NCI-H187 treated with DMSO at 0.1 percent for 48 hours (cell line): ENCODE results near the gene CRTC1.

Experiments
- DNase-seq: peaks from one replicate; lab custom pipeline; 2025; lab: John Stamatoyannopoulos, UW

CRTC1 gene

DNA sequence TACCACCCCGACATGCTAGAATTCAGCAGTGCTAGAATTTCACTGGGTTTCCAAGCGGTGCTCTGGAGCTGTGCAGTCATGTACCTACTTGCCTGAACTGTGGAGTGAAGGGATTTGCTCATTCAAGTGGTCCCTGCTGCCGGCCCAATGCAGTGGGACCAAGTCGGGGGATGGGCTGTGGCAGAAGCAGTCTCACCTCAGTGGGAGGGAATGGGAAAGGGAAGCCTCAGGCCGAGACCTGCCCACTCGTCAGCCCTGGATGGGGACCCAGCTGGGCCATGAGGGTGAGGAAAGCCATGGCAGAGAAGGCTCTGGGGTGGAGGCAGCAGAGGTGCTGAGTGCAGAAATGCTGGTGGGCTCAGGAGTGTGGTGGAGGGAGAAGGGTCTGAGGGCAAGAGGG is 31.7 kb upstream of the CRTC1 start:
- DNase-seq: no peak

DNA sequence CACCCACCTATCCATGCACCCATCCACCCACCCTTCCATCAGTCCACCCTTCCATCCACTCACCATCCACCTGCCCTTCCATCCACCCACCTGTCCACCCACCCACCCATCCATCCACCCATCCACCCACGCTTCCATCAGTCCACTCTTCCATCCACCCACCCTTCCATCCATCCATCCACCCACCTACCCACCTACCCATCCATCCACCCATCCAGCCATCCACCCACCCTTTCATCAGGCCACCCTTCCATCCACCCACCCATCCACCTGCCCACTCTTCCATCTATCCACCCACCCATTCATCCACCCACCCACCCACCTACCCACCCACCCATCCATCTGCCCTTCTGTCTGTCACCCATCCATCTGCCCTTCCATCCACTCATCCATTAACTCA is 29.6 kb upstream of the CRTC1 start:
- DNase-seq: no peak

DNA sequence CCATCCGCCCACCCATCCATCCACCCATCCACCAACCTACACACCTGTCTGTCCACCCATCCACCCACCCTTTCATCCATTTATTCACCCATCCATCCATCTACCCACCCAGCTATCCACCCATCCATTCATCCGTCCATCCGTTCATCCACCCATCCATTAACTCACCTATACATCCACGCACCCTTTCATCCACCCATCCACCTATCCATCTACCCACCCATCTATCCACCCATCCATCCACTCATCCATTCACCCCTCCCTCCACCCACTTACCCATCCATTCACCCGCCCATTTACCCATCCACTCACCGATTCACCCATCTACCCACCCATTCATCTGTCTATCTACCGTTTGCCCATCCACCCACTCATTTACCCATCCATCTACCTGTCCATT is 29.0 kb upstream of the CRTC1 start:
- no peak for DNase-seq

DNA sequence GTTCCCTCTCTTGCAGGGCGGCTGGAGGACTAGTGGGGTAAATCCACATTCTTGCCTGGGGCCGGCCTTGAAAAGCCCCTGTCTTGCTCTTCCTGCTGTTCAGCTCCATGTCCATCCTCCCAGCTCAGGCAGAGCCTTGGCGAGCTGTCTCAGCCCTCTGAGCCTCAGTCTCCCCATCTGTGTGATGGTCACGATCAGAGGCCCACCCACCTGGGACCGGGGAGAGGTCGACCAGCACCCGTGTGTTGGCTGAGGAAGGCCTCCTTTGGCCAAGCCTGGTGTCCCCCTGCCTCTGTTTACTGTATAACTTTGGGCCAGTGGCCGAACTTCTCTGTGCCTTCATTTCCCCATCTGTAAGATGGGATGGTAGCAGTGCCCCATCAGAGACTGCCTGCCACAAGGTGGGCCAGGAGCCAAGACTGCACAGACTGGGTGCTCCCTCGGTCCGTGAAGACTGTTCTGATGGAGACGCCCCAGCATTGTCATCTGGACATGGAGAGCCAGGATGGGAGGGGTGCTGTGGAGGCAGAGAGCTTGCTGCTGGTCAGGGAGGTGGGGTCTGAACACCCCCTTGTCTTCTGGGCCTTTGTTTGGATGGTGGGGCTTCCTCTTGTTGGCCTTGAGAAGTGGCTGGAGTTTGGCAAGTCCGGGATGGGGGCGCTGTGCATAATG is 28.2 kb upstream of the CRTC1 start:
- DNase-seq: no peak

DNA sequence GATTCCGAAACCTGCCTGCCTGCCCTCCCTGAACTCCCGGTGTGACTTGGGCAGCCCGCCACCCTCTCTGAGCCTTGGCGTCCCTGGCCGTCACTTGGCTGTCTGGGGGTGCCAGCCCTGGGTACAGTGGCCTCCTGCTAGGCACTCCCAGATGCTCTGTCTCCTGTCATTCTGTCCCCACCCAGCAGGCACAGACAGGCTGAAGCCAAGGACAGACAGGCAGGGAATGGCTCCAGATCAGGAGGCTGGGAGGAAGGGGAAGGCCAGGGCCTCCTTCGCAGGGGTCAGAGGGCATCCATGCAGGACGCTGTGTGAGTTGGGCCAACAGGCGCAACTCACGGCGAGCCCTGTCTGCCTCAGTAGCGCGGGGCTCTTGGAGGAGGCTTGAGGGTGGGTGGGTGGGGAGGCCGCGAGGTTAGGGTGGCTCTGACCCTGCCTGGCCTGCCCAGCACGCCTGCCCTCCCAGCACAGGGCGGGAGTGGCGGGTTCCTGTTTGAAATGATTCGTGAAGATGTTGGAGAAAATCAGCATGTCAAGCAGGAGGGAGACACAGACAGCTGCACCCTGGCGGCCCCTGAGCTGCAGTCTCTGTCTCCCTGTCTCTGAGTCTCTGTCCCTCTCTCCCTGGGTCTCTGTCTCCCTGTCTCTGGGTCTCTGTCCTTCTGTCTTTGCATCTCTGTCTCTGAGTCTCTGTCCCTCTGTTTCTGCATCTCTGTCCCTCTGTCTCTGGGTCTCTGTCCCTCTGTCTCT is 27.0 kb upstream of the CRTC1 start:
- no peak for DNase-seq

DNA sequence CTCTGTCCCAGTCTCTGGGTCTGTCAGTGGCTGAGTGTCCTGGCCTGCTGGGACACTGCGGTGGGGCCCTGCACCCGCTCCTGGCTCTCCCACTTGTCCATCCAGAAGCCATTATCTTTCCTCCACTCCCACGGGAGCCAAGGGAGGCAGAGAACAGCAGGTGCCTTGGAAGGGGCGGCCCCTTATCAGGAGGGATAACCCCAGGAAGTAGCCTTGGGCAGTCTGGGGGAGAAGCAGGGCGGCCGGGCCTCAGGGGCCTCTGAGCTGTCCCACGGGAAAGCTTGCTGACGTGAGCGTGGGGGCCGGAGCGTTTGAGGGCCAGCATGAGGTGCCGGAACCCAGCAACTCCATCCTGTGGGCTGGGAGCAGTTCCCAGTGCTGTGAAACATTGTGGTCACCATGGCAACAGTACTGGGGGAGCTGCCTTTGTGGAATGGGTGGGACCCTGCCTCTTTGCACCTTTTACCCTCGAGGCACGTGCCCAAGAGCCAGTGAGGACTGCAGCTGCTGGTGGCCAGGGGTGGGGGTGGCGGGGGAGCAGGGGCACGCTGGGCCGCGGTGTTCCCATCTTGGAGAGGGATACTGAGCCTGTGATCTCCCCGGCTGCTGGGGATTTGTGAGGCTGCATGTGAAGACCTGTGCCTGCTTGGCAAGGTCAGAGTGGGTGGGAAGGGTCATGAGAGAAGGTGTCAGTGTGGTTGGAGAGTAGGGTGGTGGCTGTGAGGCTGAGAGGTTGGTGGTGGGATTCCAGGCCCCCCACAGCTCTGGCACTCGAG is 25.7 kb upstream of the CRTC1 start:
- DNase-seq: no peak

DNA sequence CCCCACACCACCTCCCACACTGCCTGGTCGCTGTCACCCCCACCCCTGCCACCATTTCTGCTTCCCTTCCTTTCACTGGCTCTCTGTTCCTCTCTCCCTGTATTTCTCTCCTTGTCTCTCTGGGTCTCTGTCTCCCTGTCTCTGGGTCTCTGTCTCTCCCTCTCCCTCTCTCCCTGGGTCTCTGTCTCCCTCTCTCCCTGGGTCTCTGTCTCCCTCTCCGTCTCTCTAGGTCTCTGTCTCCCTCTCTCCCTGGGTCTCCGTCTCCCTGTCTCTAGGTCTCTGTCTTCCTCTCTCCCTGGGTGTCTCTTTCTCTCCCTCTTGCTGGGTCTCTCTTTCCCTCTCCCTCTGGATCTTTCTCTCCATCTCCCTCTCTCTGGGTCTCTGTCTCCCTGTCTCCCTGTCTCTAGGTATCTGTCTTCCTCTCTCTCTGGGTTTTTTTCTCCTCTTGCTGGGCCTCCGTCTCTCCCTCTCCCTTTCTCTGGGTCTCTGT is 25.1 kb upstream of the CRTC1 start:
- DNase-seq: no peak

DNA sequence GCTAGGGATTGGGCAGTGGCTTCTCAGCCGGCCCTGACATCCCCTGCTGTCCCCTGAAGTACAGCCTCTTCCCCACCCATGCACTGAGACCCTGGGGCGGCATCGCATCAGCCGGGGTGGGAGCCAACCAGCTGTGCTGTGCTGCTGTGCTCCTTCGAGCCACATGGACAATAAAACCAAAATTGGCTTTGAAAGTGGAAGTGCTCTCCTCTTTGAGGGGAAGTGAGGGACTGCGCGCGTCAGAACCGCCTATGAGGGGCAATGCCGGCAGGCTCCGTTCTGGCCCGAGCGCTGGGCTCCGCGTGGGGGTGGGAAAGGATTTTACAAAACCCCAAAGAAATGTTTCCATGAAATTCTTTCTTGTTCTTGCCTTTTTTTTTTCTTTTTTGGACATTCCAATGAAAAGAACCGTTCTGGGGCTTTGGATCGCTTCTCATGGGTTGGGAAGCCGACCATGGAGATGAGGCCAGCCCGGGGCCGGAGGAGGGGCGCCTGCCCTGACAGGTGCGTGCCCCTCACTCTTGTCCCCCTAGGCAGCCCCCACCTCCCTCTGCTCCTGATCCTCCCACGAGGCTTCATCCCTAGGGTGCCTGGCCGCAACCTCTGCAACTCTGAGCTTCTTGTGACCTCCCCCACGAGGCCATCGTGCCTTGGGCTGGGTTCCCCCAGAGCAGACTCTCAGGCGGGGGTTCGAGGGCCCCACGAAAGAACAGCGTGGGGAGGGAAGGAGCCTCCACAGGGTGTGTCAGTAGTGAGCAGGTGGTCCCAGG is 24.0 kb upstream of the CRTC1 start:
- no peak for DNase-seq

DNA sequence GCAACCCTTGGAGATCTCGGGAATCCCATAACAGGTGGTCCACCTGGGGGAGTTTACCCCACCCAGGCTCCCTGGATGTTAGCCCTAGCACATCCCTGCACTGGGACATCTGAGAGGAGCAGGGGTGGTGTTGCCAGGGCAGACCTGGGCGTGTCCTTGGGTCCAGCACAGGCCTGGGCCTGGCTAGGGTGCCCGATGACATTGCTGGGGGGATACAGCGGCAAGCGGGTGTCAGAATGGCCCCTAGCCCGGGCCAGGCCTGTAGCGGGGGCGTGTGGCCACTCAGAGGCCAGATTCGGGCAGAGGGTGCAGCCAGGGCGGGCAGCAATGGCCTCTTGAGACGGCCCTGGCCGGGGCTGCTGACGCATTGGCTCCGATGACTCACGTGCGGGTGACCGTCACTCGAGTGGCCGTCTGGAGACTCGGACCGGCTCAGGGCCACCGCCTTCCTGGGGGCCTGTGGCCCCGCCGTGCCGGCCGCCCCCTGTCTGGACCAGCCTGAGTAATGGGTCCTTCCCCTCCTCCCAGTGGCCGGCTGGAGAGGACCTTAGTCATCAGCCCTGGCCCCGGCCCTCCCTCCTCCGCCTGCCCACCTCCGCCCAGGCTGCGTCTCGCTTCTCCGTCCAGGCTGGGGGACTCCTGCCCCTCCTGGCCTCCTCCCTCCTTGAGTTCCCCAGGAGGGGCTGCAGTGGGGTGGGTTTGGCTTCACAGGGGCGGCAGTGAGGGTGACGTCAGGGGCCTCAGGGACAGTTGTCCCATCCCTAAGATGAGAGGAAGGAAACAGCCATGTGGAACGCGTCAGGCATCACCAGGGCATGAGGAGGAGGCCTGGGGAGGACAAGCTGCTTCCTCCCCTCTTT is 23.2 kb upstream of the CRTC1 start:
- DNase-seq: no peak

DNA sequence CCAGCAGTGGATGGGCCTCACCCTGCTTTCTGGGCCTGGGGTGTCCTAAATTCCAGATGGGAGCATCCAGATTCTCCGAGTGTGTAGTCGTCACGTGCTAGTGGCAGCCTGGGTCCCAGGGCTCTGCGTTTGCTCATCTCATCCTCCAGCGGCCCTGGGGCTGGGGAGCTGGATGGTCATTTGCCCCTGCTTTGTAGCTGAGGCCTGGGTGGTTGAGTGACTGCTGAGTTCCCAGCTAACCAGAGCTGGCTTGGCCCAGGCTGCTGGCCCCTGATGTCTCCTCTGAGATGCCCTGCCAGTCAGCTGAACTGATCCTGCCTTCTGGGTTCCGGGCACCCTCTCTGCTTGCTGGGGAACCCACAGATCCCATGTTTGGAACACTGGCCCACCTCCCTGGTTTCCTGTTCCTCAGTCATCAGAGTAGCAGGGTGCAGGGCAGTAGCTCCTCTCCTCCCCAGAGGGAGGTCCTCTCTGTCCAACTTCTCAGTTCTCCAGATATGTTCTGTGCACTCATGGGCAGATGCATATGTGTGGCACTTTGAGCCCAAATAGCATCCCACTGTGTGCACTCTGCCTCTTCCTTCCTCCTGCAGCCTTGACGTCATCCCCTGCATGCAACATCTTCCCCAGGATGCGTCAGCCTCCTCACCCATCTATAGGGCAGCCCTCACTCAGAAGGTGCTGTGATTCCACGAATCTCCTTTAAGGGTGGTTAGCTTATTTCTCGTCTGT is 22.4 kb upstream of the CRTC1 start:
- DNase-seq: no peak

DNA sequence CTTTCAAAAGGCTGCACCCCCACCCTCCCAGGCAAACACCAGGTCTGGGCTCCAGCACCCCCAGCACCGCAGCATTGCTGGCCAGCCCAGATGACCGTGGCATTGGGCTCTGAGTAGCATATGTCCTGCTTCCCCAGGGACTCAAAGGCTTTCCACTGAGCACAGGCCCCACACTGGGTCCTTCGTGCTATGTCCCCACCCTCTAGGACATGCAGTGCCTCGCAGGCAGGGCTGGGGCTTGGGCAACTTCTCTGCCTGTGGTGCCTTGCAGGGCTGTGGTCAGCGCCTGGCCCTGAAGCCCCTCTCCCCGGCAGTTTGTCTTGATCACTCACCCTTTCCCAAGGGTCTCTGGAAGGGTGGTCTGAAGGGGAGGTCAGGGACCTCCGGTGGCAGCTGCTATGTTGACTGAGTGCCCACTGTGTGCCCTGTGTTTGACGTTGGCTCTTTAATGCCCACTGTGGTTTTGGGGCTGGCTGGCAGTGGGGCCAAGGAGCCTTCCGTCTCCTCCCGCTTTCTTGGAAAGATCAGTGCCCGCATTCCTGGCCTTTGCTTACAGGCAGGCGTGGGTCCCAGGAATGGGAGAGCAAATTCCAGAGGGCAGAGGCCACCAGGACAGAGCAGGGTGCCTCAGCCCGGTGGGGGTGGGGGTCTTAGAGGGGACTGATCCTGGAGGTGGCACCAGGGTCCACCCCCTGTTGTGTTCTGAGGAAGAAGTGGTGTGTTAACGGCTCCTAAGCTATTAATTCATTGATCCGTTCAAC is 20.3 kb upstream of the CRTC1 start:
- DNase-seq: no peak

DNA sequence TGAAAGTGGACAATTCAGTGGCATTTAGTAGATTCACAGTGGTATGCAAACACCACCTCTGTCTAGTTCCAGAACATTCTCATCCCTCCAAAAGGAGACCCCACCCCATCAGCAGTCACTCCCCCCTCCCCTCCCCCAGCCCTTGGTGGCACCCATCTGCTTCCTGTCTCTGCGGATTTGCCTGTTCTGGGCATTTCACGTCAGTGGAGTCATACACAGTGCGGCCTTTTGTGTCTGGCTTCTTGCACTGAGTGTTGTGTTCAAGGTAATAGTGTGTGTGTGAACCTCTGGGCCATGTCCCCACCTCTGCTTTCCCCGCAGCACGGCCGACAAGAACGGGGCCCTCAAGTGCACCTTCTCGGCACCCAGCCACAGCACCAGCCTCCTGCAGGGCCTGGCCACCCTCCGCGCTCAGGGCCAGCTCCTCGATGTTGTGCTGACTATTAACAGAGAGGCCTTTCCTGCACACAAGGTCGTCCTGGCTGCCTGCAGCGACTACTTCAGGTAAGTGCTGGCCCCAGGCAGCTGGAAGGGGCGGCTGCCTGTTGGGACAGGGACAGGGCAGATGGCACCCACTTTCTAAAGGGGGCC is 19.4 kb upstream of the CRTC1 start:
- no peak for DNase-seq

DNA sequence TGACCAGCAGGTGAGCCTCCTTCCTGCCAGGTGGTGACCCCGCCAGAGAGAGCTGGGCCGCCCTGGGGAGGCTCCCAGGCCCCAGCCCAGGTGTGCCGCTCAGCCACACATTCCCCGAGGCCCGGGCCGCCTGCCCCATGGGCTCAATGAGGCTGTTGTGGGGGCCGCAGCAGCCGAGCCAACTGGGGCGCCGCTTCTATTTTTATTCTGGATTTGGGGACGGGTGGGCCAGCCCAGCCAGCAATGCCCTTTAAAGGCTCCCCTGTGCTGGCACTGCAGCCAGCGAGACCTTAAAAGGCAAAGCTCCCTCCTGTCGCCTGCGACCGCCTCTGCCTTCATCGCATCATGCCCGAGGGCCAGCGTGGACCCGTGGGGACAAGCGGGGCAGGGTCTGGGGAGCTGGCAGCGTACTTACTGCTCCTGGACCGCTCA is 17.7 kb upstream of the CRTC1 start:
- no peak for DNase-seq

DNA sequence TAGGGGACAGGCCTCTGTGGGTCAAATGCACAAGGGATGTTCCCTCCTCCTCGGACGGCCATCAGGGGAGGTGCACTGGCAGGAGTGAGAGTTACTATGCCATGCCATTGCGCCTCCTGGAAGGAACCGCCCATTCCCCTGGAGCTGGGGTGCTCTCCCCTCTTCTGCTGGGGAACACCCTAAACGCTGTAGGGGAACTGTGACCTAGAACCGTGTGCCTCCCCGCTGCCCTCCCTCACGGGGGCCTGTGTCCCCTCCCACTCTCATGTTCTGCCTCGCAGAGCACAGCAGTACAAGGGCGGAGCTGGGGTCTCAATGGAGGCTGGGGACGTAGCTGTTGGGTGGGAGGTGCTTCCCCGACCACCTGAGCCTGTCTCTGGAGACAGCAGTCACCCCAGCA is 17.2 kb upstream of the CRTC1 start:
- DNase-seq: no peak

DNA sequence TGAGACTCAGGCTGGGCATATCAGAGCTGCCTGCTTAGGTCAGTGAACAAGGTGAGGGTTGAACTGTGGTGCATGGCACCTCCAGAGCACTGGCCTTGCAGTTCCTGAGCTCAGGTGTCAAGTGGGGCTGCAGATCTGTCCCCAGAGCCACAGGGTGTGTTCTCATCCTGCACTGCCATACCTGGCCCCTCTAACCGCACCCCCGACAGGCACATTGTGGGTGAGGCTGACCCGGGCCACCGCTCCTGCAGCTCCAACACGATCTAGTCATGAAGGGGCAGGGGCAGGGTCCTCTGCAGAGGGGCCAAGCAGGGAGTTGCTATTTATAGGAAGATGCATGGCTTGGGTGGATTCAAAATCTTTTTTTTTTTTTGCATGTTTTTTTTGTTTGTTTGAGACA is 16.7 kb upstream of the CRTC1 start:
- DNase-seq: no peak

DNA sequence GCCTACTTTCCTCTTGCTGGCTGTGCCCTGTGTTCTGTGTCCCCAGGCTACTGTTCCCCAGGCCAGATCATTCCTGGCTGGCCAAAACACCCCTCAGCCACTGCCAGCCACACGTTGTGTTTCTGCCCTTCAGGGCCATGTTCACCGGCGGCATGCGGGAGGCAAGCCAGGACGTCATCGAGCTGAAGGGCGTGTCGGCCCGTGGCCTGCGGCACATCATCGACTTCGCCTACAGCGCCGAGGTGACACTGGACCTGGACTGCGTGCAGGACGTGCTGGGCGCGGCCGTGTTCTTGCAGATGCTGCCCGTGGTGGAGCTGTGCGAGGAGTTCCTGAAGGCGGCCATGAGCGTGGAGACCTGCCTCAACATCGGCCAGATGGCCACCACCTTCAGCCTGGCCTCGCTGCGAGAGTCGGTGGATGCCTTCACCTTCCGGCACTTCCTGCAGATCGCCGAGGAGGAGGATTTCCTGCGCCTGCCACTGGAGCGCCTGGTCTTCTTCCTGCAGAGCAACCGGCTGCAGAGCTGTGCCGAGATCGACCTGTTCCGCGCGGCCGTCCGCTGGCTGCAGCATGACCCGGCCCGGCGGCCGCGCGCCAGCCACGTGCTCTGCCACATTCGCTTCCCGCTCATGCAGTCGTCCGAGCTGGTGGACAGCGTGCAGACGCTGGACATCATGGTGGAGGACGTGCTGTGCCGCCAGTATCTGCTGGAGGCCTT is 15.8 kb upstream of the CRTC1 start:
- DNase-seq: no peak

DNA sequence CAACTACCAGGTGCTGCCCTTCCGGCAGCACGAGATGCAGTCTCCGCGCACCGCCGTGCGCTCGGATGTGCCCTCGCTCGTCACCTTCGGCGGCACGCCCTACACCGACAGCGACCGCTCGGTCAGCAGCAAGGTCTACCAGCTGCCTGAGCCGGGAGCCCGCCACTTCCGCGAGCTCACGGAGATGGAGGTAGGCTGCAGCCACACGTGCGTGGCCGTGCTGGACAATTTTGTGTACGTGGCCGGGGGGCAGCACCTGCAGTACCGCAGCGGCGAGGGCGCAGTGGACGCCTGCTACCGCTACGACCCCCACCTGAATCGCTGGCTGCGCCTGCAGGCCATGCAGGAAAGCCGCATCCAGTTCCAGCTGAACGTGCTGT is 15.2 kb upstream of the CRTC1 start:
- no peak for DNase-seq

DNA sequence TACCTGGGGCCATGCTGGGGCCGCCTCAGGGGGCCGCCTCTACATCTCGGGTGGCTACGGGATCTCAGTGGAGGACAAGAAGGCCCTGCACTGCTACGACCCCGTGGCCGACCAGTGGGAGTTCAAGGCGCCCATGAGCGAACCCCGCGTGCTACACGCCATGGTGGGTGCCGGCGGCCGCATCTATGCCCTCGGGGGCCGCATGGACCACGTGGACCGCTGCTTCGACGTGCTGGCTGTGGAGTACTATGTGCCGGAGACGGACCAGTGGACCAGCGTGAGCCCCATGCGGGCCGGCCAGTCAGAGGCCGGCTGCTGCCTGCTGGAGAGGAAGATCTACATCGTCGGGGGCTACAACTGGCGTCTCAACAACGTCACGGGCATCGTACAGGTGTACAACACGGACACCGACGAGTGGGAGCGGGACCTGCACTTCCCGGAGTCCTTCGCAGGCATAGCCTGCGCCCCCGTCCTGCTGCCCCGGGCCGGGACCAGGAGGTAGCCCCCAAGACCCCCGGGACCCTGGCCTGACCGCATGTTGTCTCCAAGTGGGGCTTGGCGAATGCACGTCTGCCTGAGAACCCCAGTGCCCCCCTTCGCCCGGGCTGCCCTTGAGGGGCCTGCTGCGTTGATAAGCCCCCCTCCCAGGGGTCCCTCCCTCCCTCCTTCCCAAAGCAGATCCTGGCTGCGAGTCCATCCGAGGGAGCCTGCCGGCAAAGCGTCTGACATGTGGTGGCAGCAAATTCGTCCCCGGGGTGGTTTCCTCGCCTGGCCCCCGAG is 14.5 kb upstream of the CRTC1 start:
- no peak for DNase-seq
